GM12873 (cell line): Measurements from ENCODE around the gene CNGB1.

Experiments
- CTCF ChIP-seq: IDR thresholded peaks from 2 replicates; pipeline ENCODE4 v1.5.1; 2012; ENCODE audit warnings: low read depth, mild to moderate bottlenecking, moderate library complexity, low read length, control low read depth; ENCODE audit not compliant: insufficient read depth; ENCODE audit errors: missing control alignments

The CNGB1 gene

GRCh38 chr16:57893217-57893558, 77.7 kb downstream of the CNGB1 start:
- TF ChIP-seq CTCF: no peak

DNA sequence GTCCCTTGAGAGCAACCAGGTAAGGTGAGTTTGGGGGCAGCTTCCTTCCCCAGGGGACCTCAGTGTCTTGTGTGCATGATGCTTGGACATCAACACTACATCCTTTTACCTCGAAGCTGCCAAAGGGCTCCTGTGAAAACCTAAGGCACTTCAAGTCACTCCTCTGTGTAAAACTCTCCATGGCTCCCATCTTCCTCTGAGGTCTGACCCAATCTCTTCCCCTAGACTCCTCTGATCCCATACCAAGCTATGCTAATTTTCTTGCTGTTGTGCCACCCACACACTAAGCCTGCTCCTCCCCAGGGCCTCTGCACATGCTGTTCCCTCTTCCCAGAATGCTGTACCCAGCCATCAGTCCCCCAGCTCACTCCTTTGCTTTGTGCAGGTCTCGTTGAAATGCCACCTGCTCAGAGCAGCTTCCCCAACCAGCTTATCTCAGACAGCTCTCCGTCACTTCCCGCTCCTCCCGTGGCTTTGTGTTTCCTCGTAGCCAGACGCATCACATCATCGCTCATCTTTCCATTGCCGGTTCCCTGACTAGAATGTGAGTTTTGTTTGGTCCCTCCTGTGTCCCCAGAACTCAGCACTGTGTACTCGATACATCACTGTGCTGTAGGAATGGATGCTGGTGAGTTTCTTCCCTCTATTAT, 78.4 kb downstream of the CNGB1 start:
- no peak for TF ChIP-seq CTCF

DNA sequence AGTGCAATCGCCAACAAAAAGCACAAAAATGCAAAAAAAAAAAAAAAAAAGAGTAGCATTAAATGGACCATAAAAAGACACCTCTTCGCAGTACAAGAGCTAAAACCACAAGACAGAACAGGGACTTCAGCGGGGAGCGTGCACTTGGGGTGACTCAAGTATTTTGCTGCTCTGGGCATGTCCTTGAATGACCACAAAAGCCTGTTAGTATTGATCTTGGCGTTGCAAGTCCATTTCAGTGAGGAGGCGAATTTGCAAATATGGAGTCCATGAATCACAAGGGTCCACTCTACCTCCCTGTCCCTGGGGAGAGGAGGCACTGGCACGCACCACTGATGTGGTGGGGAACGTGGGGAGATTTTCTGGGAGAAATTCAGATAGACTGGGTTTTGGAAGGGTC, 78.9 kb downstream of the CNGB1 start:
- TF ChIP-seq CTCF: no peak

DNA sequence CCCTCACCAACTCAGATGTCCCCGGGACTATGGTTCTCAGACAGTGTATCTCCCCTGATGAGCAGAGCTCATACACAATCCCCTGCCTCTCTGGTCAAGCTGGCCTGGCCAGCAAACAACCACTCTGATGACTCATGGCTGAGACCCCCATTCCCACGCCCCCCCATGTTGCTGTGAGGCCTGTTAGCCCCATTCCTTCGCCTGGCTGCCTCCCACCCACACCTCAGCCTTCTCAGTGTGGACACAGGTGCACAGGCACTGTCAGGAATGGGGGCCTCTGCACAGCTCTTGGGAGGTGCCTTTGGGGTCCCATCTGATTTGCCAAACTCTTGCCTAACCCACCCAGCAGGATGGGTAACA, 80.2 kb downstream of the CNGB1 start:
- no peak for TF ChIP-seq CTCF

DNA sequence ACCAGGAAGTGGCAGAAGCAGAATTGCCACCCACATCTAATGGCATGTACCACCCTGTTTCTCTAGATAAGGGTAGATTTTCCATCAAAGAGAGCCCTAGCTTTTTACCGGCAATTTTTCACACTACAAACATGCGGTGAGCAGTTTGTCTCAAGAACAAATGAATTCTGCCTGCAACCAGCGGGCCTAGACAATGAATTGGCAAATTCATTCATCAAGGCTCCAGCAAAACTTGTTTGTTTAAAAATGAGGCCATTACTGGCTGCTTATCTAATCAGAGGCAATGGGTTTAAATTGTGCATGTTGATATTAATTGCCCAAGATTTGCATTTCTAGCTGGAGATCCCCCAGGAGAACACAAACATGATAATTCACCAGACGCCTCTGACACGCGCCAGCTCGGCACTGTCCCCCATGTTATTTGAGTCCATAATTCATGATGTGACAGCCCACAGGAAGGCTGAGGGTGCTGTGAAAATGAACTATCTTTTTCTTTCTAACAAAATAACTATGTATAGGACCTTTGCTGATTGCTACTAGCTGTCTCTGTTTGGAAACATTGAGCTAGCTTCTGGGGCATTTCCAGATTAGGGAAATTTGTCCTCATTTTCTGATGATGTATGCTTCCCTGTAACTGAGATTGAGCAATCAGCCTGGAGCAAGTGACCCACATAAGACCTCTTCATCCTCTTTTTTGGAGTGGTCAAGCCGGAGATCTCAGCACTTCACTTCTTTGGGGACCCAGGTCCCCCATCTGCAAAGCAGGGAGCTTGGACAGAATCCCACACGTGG, 80.8 kb downstream of the CNGB1 start:
- no peak for TF ChIP-seq CTCF

DNA sequence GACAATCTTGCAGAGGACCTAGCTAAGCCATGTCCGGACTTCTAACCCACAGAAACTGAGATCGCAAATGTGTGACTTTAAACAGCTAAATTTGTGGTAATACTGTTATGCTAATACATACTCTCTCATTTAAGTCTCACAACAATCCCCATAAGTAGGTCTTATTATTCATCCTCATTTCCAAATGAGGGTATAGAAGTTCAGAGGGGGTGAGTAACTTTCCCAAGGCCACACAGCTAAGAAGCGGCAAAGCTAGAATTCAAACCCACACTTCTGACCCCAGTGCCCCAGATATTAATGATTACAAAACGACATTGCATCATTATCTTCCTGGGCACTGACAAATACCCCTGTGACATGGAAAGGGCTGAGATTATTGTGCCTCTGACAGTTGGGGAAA, 81.4 kb downstream of the CNGB1 start:
- no peak for TF ChIP-seq CTCF

DNA sequence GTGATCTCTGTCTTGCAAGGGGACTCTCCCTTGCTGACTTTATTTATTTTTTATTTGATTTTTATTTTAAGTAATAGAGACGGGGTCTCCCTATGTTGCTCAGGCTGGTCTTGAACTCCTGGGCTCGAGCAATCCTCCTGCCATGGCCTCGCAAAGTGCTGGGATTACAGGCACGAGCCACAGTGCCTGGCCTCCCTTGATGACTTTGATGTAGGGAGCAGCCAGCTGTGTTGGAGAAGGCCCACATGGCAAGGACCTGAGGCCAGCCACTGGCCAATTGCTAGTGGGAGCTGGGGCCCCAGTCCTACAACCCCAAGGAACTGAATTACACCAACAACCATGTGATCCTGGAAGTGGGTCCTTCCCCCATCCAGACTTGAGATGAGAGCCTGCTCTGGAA, 81.8 kb downstream of the CNGB1 start:
- TF ChIP-seq CTCF: no peak
